H1 (cell line): ENCODE results near the gene DOCK1.

Experiments
- CTCF ChIP-seq, 3 experiments: IDR thresholded peaks; 1 replicate in 2 of 3; 2 replicates in 1 of 3; pipeline versions ENCODE4 v1.5.1 to v1.6.1; 2011; ENCODE audit warnings: low read length in 3 of 3, mild to moderate bottlenecking in 3 of 3, inconsistent platforms in 2 of 3, low read depth in 1 of 3, moderate library complexity in 1 of 3; ENCODE audit not compliant: insufficient read depth in 1 of 3; ENCODE audit errors: control extremely low read depth in 1 of 3
- EZH2 ChIP-seq: fragments of 200-600 bp; sonication (generic); IDR thresholded peaks from 2 replicates; pipeline ENCODE4 v1.7.1; 2012; ENCODE audit warnings: low read depth, mild to moderate bottlenecking, moderate library complexity, low read length, inconsistent platforms; ENCODE audit not compliant: severe bottlenecking
- GABPA ChIP-seq: IDR thresholded peaks from 2 replicates; pipeline ENCODE4 v1.6.1; 2011; ENCODE audit warnings: mild to moderate bottlenecking, low read length, moderate library complexity, borderline replicate concordance; ENCODE audit not compliant: insufficient read depth
- GTF2F1 ChIP-seq: IDR thresholded peaks from 2 replicates; pipeline ENCODE4 v1.6.1; 2012; ENCODE audit warnings: low read depth, low read length, improper control_type of control experiment, borderline replicate concordance
- JUN ChIP-seq: IDR thresholded peaks from 2 replicates; pipeline ENCODE4 v1.6.1; 2011; ENCODE audit warnings: low read depth, mild to moderate bottlenecking, improper control_type of control experiment, low read length
- JUND ChIP-seq: IDR thresholded peaks from 2 replicates; pipeline ENCODE4 v1.6.1; 2011; ENCODE audit warnings: mild to moderate bottlenecking, improper control_type of control experiment, low read length
- KDM5A ChIP-seq: fragments of 200-600 bp; IDR thresholded peaks from 2 replicates; pipeline ENCODE4 v1.7.1; 2012; ENCODE audit warnings: mild to moderate bottlenecking, low read length, inconsistent platforms, mixed read lengths
- MAX ChIP-seq: IDR thresholded peaks from 2 replicates; pipeline ENCODE4 v1.6.1; 2012; ENCODE audit warnings: inconsistent platforms
- POLR2A ChIP-seq, 2 experiments: IDR thresholded peaks; 1 replicate in 1 of 2; 2 replicates in 1 of 2; pipeline ENCODE4 v1.6.1; 2011; ENCODE audit warnings: low read depth in 2 of 2, low read length in 2 of 2, mild to moderate bottlenecking in 2 of 2; ENCODE audit errors: control extremely low read depth in 1 of 2
- RBBP5 ChIP-seq: IDR thresholded peaks from 2 replicates; pipeline ENCODE4 v1.7.1; 2012; ENCODE audit warnings: low read depth, mild to moderate bottlenecking, inconsistent platforms, low read length, moderate library complexity, borderline replicate concordance
- RFX5 ChIP-seq: IDR thresholded peaks from 2 replicates; pipeline ENCODE4 v1.6.1; 2011; ENCODE audit warnings: low read depth, low read length, improper control_type of control experiment, borderline replicate concordance
- TAF1 ChIP-seq: IDR thresholded peaks from 2 replicates; pipeline ENCODE4 v1.6.1; 2011; ENCODE audit warnings: mild to moderate bottlenecking, low read depth, low read length
- YY1 ChIP-seq: IDR thresholded peaks from 2 replicates; pipeline ENCODE4 v1.6.1; 2011; ENCODE audit warnings: low read depth, mild to moderate bottlenecking, low read length
- TF ChIP-seq, protein P1 (sequence below): IDR thresholded peaks from 2 replicates; pipeline ENCODE4 v1.6.1; 2011; ENCODE audit warnings: low read depth, mild to moderate bottlenecking, low read length; ENCODE audit not compliant: insufficient read depth

GRCh38 chr10:127148066-127148932 is 243.1 kb downstream of the DOCK1 start:
- TF ChIP-seq KDM5A (no peak), TAF1 (no peak), POLR2A (IDR thresholded peaks at IDR 0.05; ENCODE audit: control extremely low read depth in 1 of 2, low read depth in 2 of 2, low read length in 2 of 2) (no peak), GABPA (no peak), MAX (no peak), CTCF (IDR thresholded peaks at IDR 0.05; ENCODE audit: control extremely low read depth in 1 of 3, insufficient read depth in 1 of 3, low read depth in 1 of 3, low read length in 3 of 3) (no peak), RFX5 (no peak), JUND (no peak), JUN (no peak), RBBP5 (no peak), EZH2 (no peak), YY1 (no peak), GTF2F1 (no peak)
- TF ChIP-seq, protein P1, sequence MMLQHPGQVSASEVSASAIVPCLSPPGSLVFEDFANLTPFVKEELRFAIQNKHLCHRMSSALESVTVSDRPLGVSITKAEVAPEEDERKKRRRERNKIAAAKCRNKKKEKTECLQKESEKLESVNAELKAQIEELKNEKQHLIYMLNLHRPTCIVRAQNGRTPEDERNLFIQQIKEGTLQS, result no peak
